Effector memory CD4-positive, alpha-beta T cell (primary cell): ENCODE measurements around the gene TMIGD1.

Experiments
- DNase-seq, 3 donors: peaks; one replicate each; pipeline ENCODE4 v3.0.0-alpha.2; 2020
- H3K27ac ChIP-seq: 2 replicates; pipeline ENCODE4 v1.7.0; 2013; ENCODE audit warnings: mild to moderate bottlenecking, low read length, moderate library complexity; ENCODE audit not compliant: insufficient read depth, poor library complexity, severe bottlenecking
- H3K27me3 ChIP-seq: replicated peaks from 2 replicates; pipeline ENCODE4 v1.7.0; 2013; ENCODE audit warnings: mild to moderate bottlenecking, low read length; ENCODE audit not compliant: insufficient read depth, control insufficient read depth, poor library complexity, severe bottlenecking
- H3K36me3 ChIP-seq: 2 replicates; pipeline ENCODE4 v1.7.0; 2013; ENCODE audit warnings: mild to moderate bottlenecking, low read length, moderate library complexity; ENCODE audit not compliant: control insufficient read depth, insufficient read depth
- H3K4me1 ChIP-seq: 2 replicates; pipeline ENCODE4 v1.7.0; 2013; ENCODE audit warnings: low read length, mild to moderate bottlenecking; ENCODE audit not compliant: control insufficient read depth, insufficient read depth, poor library complexity, severe bottlenecking
- H3K4me3 ChIP-seq: 2 replicates; pipeline ENCODE4 v1.7.0; 2013; ENCODE audit warnings: low read length, low read depth, mild to moderate bottlenecking; ENCODE audit not compliant: insufficient read depth, poor library complexity, severe bottlenecking
- H3K9me3 ChIP-seq: 2 replicates; pipeline ENCODE4 v1.7.0; 2013; ENCODE audit warnings: mild to moderate bottlenecking, low read length, moderate library complexity; ENCODE audit not compliant: control insufficient read depth

TMIGD1 gene

GRCh38 chr17:30377574-30378240, 43.9 kb upstream of the TMIGD1 start:
- H3K4me3 ChIP-seq: peak overlapping the region; percentile 90
- H3K27me3 ChIP-seq: no peaks in the 10 kb centered on the region
- no peaks in the 10 kb centered on the region for H3K36me3 ChIP-seq
- peak overlapping the region; percentile 80 for H3K27ac ChIP-seq
- H3K4me1 ChIP-seq: peaks cover 28% of the 10 kb centered on the region
- no peak for DNase-seq
- H3K9me3 ChIP-seq: no peaks in the 10 kb centered on the region

GRCh38 chr17:30376621-30377452, 43.0 kb upstream of the TMIGD1 start:
- Histone ChIP-seq H3K9me3 (no peaks in the 10 kb centered on the region), H3K27ac (no peak overlapping the region), H3K36me3 (no peaks in the 10 kb centered on the region), H3K4me1 (peaks cover 28% of the 10 kb centered on the region), H3K4me3 (no peak overlapping the region), H3K27me3 (no peaks in the 10 kb centered on the region)
- no peak for DNase-seq

DNA sequence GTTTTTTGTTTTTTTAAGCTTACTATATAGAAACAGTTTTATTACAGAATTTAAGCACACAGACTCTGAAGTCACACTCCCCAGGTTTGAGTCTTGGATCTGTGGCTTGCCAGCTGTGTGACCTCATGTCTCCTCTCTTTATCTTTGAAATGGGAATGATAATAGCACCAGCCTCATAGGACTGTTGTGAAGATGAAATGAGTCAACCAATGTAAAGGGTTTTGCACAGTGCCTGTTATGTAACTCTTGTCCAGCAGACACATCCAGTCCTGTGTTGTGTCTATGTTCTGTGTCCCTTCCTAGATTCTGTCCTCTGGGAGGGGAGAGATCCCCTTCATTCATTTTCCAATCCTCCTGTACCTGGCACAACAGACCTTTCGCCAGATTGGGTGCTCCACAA, 41.8 kb upstream of the TMIGD1 start:
- Histone ChIP-seq H3K36me3 (no peaks in the 10 kb centered on the region), H3K4me1 (peaks cover 18% of the 10 kb centered on the region), H3K4me3 (no peak overlapping the region), H3K27ac (no peak overlapping the region), H3K27me3 (no peaks in the 10 kb centered on the region), H3K9me3 (no peaks in the 10 kb centered on the region)
- no peak for DNase-seq

GRCh38 chr17:30372755-30373154, 38.9 kb upstream of the TMIGD1 start:
- H3K4me3 ChIP-seq: no peak overlapping the region
- peaks cover 1% of the 10 kb centered on the region for H3K4me1 ChIP-seq
- DNase-seq: no peak
- no peak overlapping the region for H3K27ac ChIP-seq
- H3K9me3 ChIP-seq: no peaks in the 10 kb centered on the region
- no peaks in the 10 kb centered on the region for H3K36me3 ChIP-seq
- no peaks in the 10 kb centered on the region for H3K27me3 ChIP-seq

GRCh38 chr17:30369995-30370394, 36.1 kb upstream of the TMIGD1 start:
- Histone ChIP-seq H3K27ac (no peak overlapping the region), H3K9me3 (no peaks in the 10 kb centered on the region), H3K4me1 (no peaks in the 10 kb centered on the region), H3K4me3 (no peak overlapping the region), H3K27me3 (no peaks in the 10 kb centered on the region), H3K36me3 (no peaks in the 10 kb centered on the region)
- DNase-seq: no peak

DNA sequence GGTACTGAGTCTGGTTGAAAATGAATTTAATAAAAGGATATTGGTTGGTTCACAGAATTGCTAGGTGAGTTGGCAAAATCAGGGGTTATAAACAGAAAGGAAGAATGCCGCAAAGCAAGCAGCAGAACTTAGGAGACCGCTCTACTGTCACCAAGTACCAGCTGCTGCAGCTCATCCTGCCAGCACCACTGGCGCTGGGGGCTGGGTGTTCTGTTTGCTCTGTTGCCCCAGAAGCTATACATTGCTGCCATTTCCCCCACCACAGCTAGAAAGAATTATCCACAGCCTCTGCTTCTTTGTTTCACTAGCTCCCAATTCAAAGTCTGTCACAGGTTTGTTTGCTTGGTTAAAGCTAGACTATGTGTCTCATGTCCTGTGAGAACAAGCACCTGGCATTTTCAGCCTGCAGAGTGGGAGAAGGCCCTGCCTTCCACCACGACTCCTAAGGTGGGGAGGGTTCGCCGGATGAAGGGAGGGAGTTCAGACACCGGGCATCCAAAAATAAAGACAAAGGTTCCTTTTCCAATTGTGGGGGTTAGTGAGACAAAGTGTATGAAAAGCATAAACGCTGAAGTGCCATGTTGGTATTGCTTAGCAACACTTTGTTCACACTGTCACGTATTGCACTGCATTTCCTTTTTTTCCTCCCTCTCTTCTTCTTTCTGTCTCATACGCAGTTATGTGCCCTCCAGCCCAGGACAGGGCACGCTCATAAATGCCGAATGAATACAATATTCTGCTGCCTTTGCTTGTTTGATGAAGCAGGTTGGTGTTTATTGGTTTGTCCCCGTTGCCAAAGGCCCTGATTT, 35.3 kb upstream of the TMIGD1 start:
- no peaks in the 10 kb centered on the region for H3K36me3 ChIP-seq
- no peaks in the 10 kb centered on the region for H3K9me3 ChIP-seq
- DNase-seq: no peak
- no peak overlapping the region for H3K4me3 ChIP-seq
- H3K27me3 ChIP-seq: no peaks in the 10 kb centered on the region
- peaks cover under 1% of the 10 kb centered on the region for H3K4me1 ChIP-seq
- H3K27ac ChIP-seq: no peak overlapping the region

GRCh38 chr17:30366536-30366935, 32.7 kb upstream of the TMIGD1 start:
- H3K27ac ChIP-seq: no peak overlapping the region
- H3K4me3 ChIP-seq: no peak overlapping the region
- no peaks in the 10 kb centered on the region for H3K36me3 ChIP-seq
- H3K4me1 ChIP-seq: peaks cover 14% of the 10 kb centered on the region
- H3K27me3 ChIP-seq: no peaks in the 10 kb centered on the region
- H3K9me3 ChIP-seq: no peaks in the 10 kb centered on the region
- no peak for DNase-seq

GRCh38 chr17:30363715-30364202, 29.9 kb upstream of the TMIGD1 start:
- H3K27me3 ChIP-seq: no peaks in the 10 kb centered on the region
- H3K4me3 ChIP-seq: no peak overlapping the region
- peak; percentile 54 to 75 (median 70) for DNase-seq
- H3K27ac ChIP-seq: no peak overlapping the region
- H3K36me3 ChIP-seq: no peaks in the 10 kb centered on the region
- H3K9me3 ChIP-seq: no peaks in the 10 kb centered on the region
- H3K4me1 ChIP-seq: peaks cover 14% of the 10 kb centered on the region

- no peak overlapping the region for H3K4me3 ChIP-seq
- H3K4me1 ChIP-seq: peaks cover 14% of the 10 kb centered on the region
- no peak overlapping the region for H3K27ac ChIP-seq
- H3K9me3 ChIP-seq: no peaks in the 10 kb centered on the region
- DNase-seq: no peak
- no peaks in the 10 kb centered on the region for H3K27me3 ChIP-seq
- no peaks in the 10 kb centered on the region for H3K36me3 ChIP-seq
These were observed 28.0 kb upstream of the TMIGD1 start for GRCh38 chr17:30361766-30362279.
